GM12864 (cell line): ENCODE results near the gene LRP3.
"Not testable (repeated sequence)": the region's sequence is repeated elsewhere in the genome, so short reads cannot be mapped to it uniquely, and the experiment has no call there.

Source experiments
- DNase-seq: peaks from one replicate; pipeline ENCODE4 v3.0.0-alpha.2; 2011; ENCODE audit warnings: low read depth
- H3K4me3 ChIP-seq: 2 replicates; pipeline ENCODE4 v1.5.1; 2011; ENCODE audit warnings: mild to moderate bottlenecking, low read depth, low read length, control low read depth
- CTCF ChIP-seq: IDR thresholded peaks from 2 replicates; pipeline ENCODE4 v1.5.1; 2011; ENCODE audit warnings: low read depth, mild to moderate bottlenecking, moderate library complexity, low read length, control low read depth, inconsistent platforms; ENCODE audit errors: missing control alignments

The LRP3 gene

DNA sequence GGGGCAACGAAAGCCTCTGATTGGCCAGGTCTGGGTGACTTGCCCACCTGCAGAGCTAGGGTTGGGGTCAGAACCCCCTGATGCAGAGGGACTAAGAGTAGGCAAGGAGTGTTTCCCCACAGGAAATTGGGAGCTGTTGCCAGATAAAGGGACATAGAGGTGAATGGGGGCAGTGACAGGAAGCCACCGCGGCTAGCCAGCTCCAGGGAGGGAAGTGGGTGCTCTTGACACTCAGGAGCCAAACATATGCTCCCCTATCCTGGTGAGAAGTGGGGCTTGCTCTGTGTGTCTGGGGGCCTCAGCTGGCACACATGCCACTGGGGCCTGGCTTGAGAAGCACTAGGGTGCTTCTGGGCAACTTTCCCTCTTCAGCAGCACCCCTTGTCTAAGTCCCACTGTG, 36.2 kb upstream of the LRP3 start:
- no peak for TF ChIP-seq CTCF
- no peak overlapping the region for H3K4me3 ChIP-seq

DNA sequence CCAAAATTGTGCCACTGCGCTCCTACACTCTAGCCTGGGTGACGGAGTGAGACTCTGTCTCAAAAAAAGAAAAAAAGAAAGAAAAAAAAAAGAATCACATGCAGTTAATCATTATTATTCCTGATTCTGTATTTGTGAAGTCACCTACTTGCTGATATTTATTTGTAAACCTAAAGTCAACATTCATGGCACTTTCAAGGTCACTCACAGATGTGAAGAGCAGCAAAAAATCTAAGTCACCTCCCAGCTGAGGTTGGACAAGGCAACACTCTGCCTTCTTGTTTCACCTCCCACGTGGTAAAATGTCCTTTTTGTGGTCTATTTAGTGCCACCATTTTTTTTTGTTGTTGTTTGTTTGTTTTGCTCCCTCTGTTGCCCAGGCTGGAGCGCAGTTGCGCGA, 35.8 kb upstream of the LRP3 start:
- TF ChIP-seq CTCF = no peak
- no peak overlapping the region for H3K4me3 ChIP-seq
- no peak for DNase-seq

More for the DNA sequence above, 36.2 kb upstream of the LRP3 start:
- DNase-seq = no peak

GRCh38 chr19:33159149-33159548, 35.0 kb upstream of the LRP3 start:
- no peak for DNase-seq
- H3K4me3 ChIP-seq = no peak overlapping the region
- no peak for TF ChIP-seq CTCF

GRCh38 chr19:33159893-33160292, 34.2 kb upstream of the LRP3 start:
- no peak overlapping the region for H3K4me3 ChIP-seq
- no peak for TF ChIP-seq CTCF
- DNase-seq = no peak

DNA sequence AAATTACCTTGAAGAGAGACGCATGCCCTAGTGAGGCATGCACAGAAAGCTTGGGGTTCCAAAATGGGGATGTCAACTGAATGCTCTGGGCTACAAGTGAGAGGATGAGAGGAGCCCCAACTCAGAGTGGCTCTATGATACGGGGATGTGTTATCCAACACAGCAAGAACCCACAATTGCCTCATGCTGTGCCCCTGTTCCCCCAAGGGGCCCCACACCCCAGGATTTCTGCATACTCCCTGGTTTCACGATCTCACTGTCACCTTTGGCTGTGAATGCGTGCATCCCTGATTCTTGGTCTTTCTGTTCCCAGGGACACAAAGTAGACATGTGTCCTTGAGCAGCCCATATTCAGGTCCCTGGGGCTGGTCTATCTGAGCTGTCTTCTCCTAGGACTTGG, 32.9 kb upstream of the LRP3 start:
- TF ChIP-seq CTCF = no peak

GRCh38 chr19:33163481-33163880, 30.6 kb upstream of the LRP3 start:
- no peak overlapping the region for H3K4me3 ChIP-seq
- no peak for TF ChIP-seq CTCF
- no peak for DNase-seq

More for the DNA sequence above, 32.9 kb upstream of the LRP3 start:
- no peak for DNase-seq
- H3K4me3 ChIP-seq = no peak overlapping the region

- DNase-seq, H3K4me3 ChIP-seq: not testable (repeated sequence)
Observed at GRCh38 chr19:33166037-33166436, 28.1 kb upstream of the LRP3 start.

DNA sequence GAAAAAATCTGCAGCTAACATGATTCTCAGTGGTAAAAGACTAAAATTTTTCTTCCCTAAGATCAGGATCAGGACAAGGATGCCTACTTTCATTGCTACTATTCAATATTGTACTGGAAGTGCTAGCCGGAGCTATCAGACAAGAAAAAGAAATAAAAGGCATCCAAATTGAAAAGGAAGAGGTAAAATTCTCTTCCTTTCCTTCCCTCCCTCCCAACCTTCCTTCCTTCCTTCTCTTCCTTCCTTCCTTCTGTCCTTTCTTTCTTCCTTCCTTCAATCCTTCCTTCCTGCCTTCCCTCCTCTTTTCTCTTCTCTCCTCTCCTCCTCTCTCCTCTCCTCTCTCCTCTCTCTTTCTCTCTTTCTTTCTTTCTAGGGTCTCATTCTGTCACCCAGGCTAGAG, 26.7 kb upstream of the LRP3 start:
- DNase-seq = no peak
- H3K4me3 ChIP-seq = no peak overlapping the region
- no peak for TF ChIP-seq CTCF
